ENCODE data around the gene NGEF.
"Not testable (repeated sequence)": the region's sequence is repeated elsewhere in the genome, so short reads cannot be mapped to it uniquely, and the experiment has no call there.

Gene NGEF

GRCh38 chr2:233013027-233013461, at the start of gene NGEF:
NGEF (minus strand) TSS chr2:233013256; CDS start chr2:232974890, 38,366 bp downstream.
- DNase-seq: no peak

- DNase-seq: no peak
Observed at GRCh38 chr2:233062451-233062850, 49.4 kb upstream of the NGEF start.

- peak in 1 of 2 donors; percentile 45 for DNase-seq
Observed at GRCh38 chr2:233061591-233062450, 48.8 kb upstream of the NGEF start.

- DNase-seq: no peak
Observed at GRCh38 chr2:233060980-233061590, 48.0 kb upstream of the NGEF start.

- DNase-seq: no peak
Observed at GRCh38 chr2:233060501-233060979, 47.5 kb upstream of the NGEF start.

GRCh38 chr2:233059797-233060500, 46.9 kb upstream of the NGEF start, which contains the start of gene INPP5D:
INPP5D (plus strand) TSS chr2:233060342; CDS start chr2:233060479, 137 bp downstream.
- peak; percentile 56 to 57 for DNase-seq

GRCh38 chr2:233059547-233059796, 46.4 kb upstream of the NGEF start:
- no peak for DNase-seq

GRCh38 chr2:233058717-233059546, 45.9 kb upstream of the NGEF start:
- DNase-seq: no peak

GRCh38 chr2:233056961-233057605, 44.0 kb upstream of the NGEF start:
- DNase-seq: no peak

GRCh38 chr2:233055362-233055761, 42.3 kb upstream of the NGEF start:
- no peak for DNase-seq

GRCh38 chr2:233053928-233054784, 41.1 kb upstream of the NGEF start:
- peak; percentile 82 to 84 for DNase-seq

GRCh38 chr2:233052517-233052916, 39.5 kb upstream of the NGEF start:
- not testable (repeated sequence) for DNase-seq

- DNase-seq: no peak
Observed at GRCh38 chr2:233051241-233052149, 38.4 kb upstream of the NGEF start.

- no peak for DNase-seq
Observed at GRCh38 chr2:233049194-233049761, 36.2 kb upstream of the NGEF start.

GRCh38 chr2:233048569-233049193, 35.6 kb upstream of the NGEF start:
- no peak for DNase-seq

- no peak for DNase-seq
Observed at GRCh38 chr2:233047667-233048066, 34.6 kb upstream of the NGEF start.

- DNase-seq: no peak
Observed at GRCh38 chr2:233047206-233047605, 34.1 kb upstream of the NGEF start.

- no peak for DNase-seq
Observed at GRCh38 chr2:233044974-233045605, 32.0 kb upstream of the NGEF start.

GRCh38 chr2:233042549-233042948, 29.5 kb upstream of the NGEF start:
- DNase-seq: no peak

Data from stimulated activated CD4-positive, alpha-beta T cell treated with anti-CD3 and anti-CD28 coated beads, Interleukin-2, amount 100 ng/mL, for 48 hours (primary cell).